ENCODE measurements around the gene TPSG1.
"Not testable (repeated sequence)": the region's sequence is repeated elsewhere in the genome, so short reads cannot be mapped to it uniquely, and the experiment has no call there.

Gene TPSG1

GRCh38 chr16:1261131-1261892 is 36.2 kb upstream of the TPSG1 start:
- TF ChIP-seq ZNF274 (IDR thresholded peaks at IDR 0.05; ENCODE audit: low read depth, low read length), result no peak
- H3K4me3 ChIP-seq (ENCODE audit: low read length), result no peak overlapping the region

- TF ChIP-seq ZNF274 (IDR thresholded peaks at IDR 0.05; ENCODE audit: low read depth, low read length), result no peak
- H3K4me3 ChIP-seq (ENCODE audit: low read length), result no peak overlapping the region
Measured at GRCh38 chr16:1260101-1260680, 35.1 kb upstream of the TPSG1 start.

- TF ChIP-seq ZNF274 (IDR thresholded peaks at IDR 0.05; ENCODE audit: low read depth, low read length), result no peak
- H3K4me3 ChIP-seq (ENCODE audit: low read length), result no peak overlapping the region
Measured at GRCh38 chr16:1259760-1260068, 34.6 kb upstream of the TPSG1 start.

- TF ChIP-seq ZNF274 (IDR thresholded peaks at IDR 0.05; ENCODE audit: low read depth, low read length), result no peak
Measured at GRCh38 chr16:1258906-1259759, 34.1 kb upstream of the TPSG1 start.

GRCh38 chr16:1258225-1258600 is 33.1 kb upstream of the TPSG1 start:
- TF ChIP-seq ZNF274 (IDR thresholded peaks at IDR 0.05; ENCODE audit: low read depth, low read length), result no peak
- no peak overlapping the region for H3K4me3 ChIP-seq (ENCODE audit: low read length)

More at GRCh38 chr16:1258906-1259759, 34.1 kb upstream of the TPSG1 start:
- no peak overlapping the region for H3K4me3 ChIP-seq (ENCODE audit: low read length)

- TF ChIP-seq ZNF274 (IDR thresholded peaks at IDR 0.05; ENCODE audit: low read depth, low read length), result no peak
- H3K4me3 ChIP-seq (ENCODE audit: low read length), result no peak overlapping the region
Measured at GRCh38 chr16:1257561-1258224, 32.6 kb upstream of the TPSG1 start.

GRCh38 chr16:1256874-1257322 is 31.8 kb upstream of the TPSG1 start:
- no peak overlapping the region for H3K4me3 ChIP-seq (ENCODE audit: low read length)
- TF ChIP-seq ZNF274 (IDR thresholded peaks at IDR 0.05; ENCODE audit: low read depth, low read length), result no peak

GRCh38 chr16:1256296-1256873 is 31.3 kb upstream of the TPSG1 start:
- not testable (repeated sequence) for H3K4me3 ChIP-seq (ENCODE audit: low read length)

- H3K4me3 ChIP-seq (ENCODE audit: low read length), result not testable (repeated sequence)
Measured at GRCh38 chr16:1255276-1256122, 30.4 kb upstream of the TPSG1 start, which contains the start of gene TPSD1. Gene TPSD1 (plus strand): TSS chr16:1256069. CDS start chr16:1256281, 212 bp downstream.

GRCh38 chr16:1254821-1255220 is 29.8 kb upstream of the TPSG1 start:
- not testable (repeated sequence) for H3K4me3 ChIP-seq (ENCODE audit: low read length)

GRCh38 chr16:1253701-1254364 is 28.8 kb upstream of the TPSG1 start:
- not testable (repeated sequence) for H3K4me3 ChIP-seq (ENCODE audit: low read length)

- H3K4me3 ChIP-seq (ENCODE audit: low read length), result not testable (repeated sequence)
Measured at GRCh38 chr16:1249031-1249755, 24.1 kb upstream of the TPSG1 start.

- not testable (repeated sequence) for H3K4me3 ChIP-seq (ENCODE audit: low read length)
Measured at GRCh38 chr16:1247903-1248537, 23.0 kb upstream of the TPSG1 start.

Data from GM08714 (cell line).